ENCODE data around the gene TDRD10.
A peak's percentile ranks its signal among the peaks of the same experiment; 100 is the strongest.
"Not testable (repeated sequence)": the region's sequence is repeated elsewhere in the genome, so short reads cannot be mapped to it uniquely, and the experiment has no call there.

The TDRD10 gene

DNA sequence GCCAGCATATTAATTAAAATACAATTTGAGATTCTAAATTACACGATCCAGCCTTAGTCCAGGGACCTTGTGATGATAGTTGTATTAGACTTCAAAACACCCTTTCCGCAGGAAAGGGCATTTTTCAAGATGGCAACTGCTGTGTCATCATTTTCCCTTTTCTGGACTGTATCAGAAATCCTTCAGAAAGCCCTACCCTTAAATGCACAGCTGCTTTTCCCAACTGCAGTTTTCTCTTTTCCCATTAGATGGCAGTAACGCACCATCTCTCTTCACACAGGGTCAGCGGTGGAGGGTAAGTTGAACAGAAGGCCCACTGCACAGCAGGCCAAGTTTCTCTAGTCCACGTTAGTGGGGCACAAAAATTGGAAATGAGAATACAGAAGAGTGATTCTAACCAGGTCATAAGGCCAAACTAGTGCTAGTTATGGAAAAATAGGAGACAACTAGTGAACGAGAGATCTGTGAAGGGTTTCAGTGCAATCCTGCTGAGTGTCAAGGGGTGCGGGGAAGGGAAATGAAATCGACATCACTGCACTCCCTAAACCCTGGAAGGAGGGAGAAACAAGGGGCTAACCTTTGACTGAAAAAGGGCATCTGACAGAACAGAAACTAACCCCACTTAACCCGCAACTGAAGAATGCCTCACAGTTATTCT is 22.1 kb upstream of the TDRD10 start:
- DNase-seq: peak; percentile 87

DNA sequence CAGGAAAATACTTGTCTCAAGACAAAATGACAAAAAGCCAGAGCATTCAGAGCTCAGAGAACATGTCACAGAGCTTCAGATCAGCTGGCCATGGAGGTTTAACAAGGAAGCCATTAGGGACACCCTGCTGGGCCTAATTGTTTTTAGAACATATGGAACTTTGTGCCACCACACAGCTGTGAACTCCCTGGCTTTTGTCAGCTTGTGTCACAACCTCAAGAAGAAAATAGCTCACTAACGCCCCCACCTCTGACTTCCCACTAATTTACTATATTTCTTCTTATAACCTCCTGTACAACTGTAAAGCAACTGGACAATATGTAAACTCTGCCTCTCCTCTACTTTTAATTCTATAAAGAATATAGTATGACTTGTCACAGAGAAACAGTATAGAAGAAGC is 21.0 kb upstream of the TDRD10 start:
- DNase-seq: no peak

DNA sequence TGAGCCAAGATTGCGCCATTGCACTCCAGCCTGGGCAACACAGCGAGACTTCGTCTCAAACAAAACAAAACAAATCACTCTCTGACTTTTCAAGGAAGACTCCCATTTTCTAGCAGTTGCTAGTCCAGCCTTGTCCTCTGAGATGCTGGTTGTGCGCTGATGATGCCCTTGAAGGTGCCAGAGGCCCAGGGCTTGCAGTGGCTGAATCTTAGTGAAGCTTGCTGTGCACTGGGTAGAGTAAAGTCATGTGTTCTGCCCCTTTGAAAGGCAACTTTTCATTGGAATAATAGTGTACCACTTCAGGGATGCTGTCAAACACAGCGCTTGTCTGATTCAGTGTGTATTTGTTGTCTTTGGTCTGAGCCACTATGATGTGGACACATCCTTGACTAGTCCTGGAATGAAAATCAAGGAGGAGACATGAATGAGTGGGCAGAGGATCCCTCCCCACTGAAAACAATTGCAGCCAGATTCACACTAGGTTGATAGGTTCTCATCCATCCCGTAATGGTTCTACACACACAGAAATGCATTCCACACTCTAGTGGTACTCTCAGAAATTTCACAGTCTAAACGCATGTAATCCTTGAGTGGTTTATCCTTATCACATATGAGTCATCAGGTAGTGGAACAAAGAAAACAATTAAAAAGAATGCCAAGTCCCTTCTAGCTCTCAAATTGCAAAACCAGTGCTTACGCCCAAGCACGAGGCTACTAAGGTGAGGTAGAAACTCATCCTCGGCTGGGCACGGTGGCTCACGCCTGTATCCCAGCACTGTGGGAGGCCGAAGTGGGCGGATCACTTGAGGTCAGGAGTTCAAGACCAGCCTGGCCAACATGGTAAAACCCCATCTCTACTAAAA is 17.8 kb upstream of the TDRD10 start:
- no peak for DNase-seq

GRCh38 chr1:154485106-154485505 is 16.9 kb upstream of the TDRD10 start:
- DNase-seq: no peak

DNA sequence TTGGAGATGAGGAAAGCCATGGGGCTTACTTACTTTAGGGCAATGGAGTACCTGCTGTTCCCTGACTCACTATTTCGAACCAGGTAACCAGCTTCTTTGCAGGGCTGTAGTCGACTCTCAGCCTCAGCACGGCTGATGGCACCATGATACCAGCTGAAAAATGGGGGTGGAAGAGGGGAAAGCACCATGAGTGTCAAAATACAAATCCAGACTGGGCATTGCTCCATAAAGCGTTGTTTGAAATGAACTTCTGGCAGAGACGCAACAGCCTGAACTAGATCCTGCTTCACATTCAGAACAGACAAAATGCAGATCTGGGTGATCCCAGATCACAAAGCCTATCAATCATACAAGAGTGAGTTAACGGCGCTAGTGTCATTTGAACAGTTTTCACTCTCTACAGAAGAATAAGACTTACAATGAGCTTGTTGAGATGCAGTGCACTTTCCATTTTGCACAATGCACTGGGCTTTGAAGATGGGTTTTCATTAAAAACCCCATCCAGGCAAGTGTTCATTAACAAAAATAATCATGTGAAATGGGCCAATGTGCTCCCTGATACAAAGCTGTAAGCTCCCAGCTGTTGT is 16.0 kb upstream of the TDRD10 start:
- DNase-seq: no peak

GRCh38 chr1:154486756-154487155 is 15.3 kb upstream of the TDRD10 start:
- not testable (repeated sequence) for DNase-seq

DNA sequence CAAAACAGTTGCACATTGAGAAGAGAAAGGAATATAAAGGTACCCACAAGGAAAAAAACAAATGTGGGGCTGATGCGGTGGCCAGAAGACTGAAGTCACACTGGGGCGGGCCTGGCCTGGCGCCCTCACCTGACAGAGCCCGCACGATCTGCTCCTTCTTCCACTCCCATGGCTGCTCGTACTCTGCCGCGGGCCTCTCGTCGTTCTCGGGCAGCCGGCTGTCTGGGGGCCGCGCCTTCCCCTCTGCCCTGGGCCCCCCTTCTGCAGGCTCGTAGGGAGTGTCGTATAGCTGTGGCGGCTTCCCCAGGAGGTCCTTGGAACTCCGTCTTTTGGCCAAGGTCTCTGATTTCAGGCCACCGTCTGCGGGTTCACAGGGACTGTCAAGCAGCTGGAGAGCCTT is 13.1 kb upstream of the TDRD10 start:
- DNase-seq: no peak

GRCh38 chr1:154489695-154490274 is 12.2 kb upstream of the TDRD10 start:
- DNase-seq: no peak

GRCh38 chr1:154490317-154490716 is 11.7 kb upstream of the TDRD10 start:
- no peak for DNase-seq

GRCh38 chr1:154492115-154492514 is 9.9 kb upstream of the TDRD10 start:
- no peak for DNase-seq

DNA sequence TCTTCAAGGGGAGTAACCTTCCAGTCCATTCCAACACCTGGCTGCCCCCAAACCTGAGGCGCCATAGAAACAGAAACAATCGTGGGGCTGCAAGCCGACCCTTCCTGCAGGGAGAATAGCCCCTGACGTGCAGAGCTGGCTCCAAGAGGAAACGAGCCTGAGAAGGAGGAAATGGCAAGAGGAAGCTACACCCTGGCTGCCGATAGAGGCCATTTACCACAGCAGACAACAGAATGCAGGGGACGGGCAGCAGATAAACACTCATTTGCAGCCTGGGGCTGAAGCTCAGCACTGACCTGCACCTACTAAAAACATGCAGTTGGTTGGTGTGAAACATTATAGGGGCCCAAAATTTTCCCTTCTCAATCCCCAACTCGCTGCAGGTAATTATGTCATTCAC is 8.7 kb upstream of the TDRD10 start:
- no peak for DNase-seq

DNA sequence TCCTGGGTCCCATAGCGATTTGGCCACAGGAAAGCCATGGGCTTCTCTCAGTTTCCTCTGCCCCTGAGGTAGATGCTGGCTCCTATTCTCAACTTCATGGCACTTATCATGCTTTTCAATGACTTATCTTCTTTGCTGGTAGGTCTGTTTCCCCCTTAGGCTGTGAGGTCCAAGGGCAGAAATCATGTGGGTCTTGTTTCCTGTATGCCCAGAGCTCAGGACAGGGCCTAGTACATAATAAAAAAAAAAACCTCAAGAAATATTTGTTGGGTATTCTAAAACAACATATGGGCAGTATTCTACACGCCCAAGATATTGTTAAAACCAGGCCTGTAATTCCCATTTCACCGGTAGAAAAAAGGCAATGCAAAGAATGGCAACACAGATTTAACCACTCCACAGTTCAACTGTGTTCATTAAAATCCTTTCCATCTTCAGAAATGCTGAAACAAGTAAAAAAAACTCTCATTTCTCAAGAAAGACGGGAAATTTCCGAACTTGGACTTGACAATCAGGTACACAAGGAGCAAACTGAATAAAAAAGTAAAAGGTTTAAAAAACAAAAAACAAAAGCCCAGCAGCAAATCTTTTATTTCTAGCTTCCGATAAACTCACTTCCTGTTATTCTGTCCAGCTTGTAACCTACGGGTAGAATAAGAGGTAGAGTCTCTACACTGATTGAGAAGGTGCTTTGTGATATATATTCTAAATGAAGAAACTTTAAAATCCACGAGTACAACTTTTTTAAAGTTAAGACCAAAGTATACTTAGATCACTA is 6.3 kb upstream of the TDRD10 start:
- DNase-seq: no peak

GRCh38 chr1:154496383-154496782 is 5.6 kb upstream of the TDRD10 start:
- DNase-seq: no peak

DNA sequence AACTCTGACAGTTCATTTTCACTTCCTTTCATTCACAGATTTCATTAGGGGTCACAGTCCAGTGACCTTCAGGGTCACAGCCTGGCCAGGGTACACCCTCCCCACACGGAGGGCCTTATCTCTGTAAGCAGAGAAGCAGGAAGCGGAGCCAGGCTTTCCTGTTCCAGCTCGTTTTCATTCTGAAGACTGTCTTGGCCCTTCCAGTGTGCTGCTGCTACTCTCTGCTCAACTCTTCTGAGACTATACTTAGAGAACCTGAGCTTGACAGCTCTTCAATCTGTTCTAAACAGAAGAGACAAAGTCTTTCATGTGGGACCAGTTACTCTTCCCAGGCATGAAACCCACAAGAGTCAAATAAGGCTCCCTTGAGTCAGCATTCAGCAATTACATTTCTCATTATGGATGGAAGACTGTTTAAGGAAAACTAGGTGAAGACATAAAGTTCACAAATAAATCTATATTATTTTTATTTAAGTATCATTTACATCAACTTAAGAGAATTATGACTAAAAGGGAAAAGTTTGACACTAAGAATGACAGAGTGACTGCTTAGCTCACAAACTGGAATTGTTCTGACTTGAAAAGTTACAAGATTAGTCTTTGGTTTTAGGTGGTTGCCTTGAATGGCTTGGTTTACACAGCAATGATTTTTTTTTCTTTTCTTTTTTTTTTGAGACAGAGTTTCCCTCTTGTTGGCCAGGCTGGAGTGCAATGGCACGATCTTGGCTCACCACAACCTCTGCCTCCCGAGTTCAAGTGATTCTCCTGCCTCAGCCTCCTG is 4.8 kb upstream of the TDRD10 start:
- DNase-seq: no peak

DNA sequence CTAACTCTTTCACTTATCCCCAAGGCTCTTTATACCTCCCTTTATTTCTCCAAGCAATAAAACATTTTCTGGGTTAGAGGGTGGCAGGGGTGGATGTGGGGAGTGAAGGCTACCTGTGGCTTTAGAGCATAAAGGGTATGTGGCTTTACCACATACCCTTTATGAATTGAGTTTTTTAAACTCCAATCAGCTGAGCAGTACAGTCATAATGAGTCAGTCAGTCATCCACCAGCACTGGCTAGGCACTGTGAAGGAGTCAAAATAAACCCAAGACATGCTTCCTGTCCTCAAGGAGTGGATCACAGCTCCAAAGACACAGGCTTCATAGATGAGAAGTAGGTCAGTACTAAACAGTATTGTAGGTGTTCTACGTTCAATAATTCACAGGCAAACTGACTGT is 2.6 kb upstream of the TDRD10 start:
- peak; percentile 53 for DNase-seq

DNA sequence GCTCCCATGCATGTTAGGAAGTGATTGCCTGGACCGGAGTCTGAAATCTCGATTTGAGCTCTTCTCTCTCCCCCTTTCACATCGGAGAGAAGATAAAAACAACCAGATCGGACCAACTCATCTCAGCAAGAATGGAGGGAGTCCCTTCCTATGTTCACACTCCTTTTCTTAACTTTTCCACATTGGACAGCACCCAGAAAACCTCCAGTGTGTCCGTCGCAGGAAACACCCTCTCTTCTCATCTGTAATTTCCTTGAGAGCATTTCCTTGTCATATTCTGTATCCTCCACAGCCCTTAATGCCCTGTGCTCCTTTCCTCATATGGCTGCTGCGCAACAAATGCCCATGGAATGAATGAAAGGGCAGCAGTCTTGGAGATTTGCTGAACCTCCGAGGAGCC is 1.5 kb upstream of the TDRD10 start:
- no peak for DNase-seq

GRCh38 chr1:154501423-154502065 is 475 bp upstream of the TDRD10 start:
- DNase-seq: no peak

DNA sequence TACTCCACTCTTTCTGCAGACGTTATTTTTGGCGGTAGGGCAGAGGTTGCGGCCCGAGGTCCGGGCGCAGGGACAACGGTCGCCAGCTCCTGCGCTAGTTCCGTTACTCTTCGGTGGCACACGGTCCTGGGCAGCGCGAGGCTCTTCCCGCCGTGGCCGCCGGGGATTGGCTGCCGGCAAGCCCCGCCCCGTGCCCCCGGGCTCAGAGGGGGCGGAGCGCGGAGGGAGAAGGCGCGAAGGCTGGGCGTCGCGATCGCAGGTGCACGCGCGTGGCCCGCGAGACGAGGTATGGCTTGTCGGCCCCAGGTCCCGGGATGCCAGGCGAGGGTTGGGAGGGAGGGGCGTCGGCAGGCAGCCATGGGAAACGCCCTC is 711 bp downstream of the TDRD10 start:
- DNase-seq: no peak

DNA sequence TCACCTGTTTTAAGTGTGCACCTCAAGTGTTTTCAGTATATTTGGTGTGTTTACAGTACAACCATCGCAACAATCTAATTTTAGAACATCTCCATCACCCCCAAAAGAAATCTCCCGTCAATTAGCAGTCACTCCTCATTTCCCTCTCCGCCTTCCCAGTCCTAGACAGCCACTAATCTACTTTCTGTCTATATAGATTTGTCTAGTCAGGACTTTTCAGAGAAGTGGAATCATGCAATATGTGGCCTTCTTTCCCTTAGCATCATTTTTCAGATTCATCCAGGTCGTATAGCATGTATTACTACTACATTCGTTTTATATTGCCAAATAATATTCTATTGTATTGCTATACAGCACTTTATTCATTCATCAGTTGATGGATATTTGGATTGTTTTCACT is 1.9 kb downstream of the TDRD10 start:
- DNase-seq: no peak

- no peak for DNase-seq
These were observed 10.7 kb downstream of the TDRD10 start for GRCh38 chr1:154512760-154513159.

- no peak for DNase-seq
These were observed 12.1 kb downstream of the TDRD10 start for GRCh38 chr1:154514066-154514553.

GRCh38 chr1:154517661-154518060 is 15.6 kb downstream of the TDRD10 start:
- no peak for DNase-seq

All from activated CD4-positive, alpha-beta T cell treated with anti-CD3 and anti-CD28 coated beads, Interleukin-2, Interleukin-6, amounts not matched to agents 100 ng/mL and 50 ng/mL, durations not matched to agents 16 hours and 8 hours (primary cell).